ENCODE results near the gene ID4. TPM values are rescaled to one million over a fixed set of nuclear protein-coding genes. Genes with fewer than 3 reads are reported as not detected.

Gene ID4
- total and polyA plus RNA-seq, 2 of the 8 experiments (the other 6 are each of a cell fraction or from before 2014, with no cell fraction given): 2.0 to 8.3 TPM

- no peak overlapping the region for H3K4me2 ChIP-seq (ENCODE audit: insufficient read depth in 1 of 2, low read depth in 2 of 2, low read length in 2 of 2)
- H2BK5ac ChIP-seq (ENCODE audit: low read depth, low read length): no peak overlapping the region
- ChIA-PET POLR2A (ENCODE audit: partially characterized antibody) (no interaction called here), CTCF (ENCODE audit: partially characterized antibody) (interaction anchor here (0.6 to 1.7 kb wide), 8 partner anchors 13 to 870 kb away, joined by 3 to 6 read pairs (median 3); no protein-coding TSS in a partner anchor)
- no peaks in the 10 kb centered on the region for H4K20me1 ChIP-seq (replicated peaks in 1 of 2; ENCODE audit: control insufficient read depth in 1 of 2, insufficient read depth in 2 of 2, low read length in 2 of 2)
- H3K79me1 ChIP-seq (ENCODE audit: low read depth, low read length): no peaks in the 10 kb centered on the region
- H2BK120ac ChIP-seq (replicated peaks; ENCODE audit: low read depth, low read length): no peak overlapping the region
- no peak overlapping the region for H4K5ac ChIP-seq (ENCODE audit: insufficient read length, low read depth, low read length)
- no peak overlapping the region for H3K4ac ChIP-seq (replicated peaks; ENCODE audit: insufficient read length, low read depth, low read length)
- H2BK12ac ChIP-seq (ENCODE audit: low read depth, low read length): no peak overlapping the region
- no peaks in the 10 kb centered on the region for H3K36me3 ChIP-seq (ENCODE audit: control insufficient read depth in 2 of 4, insufficient read depth in 4 of 4, low read length in 3 of 4)
- H3K23me2 ChIP-seq (ENCODE audit: low read depth, low read length): peaks cover 2% of the 10 kb centered on the region; the same call in 1 of the 2 replicates
- no peaks in the 10 kb centered on the region for H3K9me3 ChIP-seq (ENCODE audit: insufficient read depth in 2 of 2, low read depth in 1 of 2, low read length in 1 of 2)
- no peaks in the 10 kb centered on the region for H3K27me3 ChIP-seq (replicated peaks in 1 of 4; ENCODE audit: control insufficient read depth in 3 of 4, extremely low read depth in 1 of 4, insufficient read depth in 3 of 4, low read length in 3 of 4)
- H2AK5ac ChIP-seq (ENCODE audit: low read depth, low read length): no peak overlapping the region
- H2AFZ ChIP-seq (ENCODE audit: low read length): no peak overlapping the region
- no peak overlapping the region for H3K27ac ChIP-seq (ENCODE audit: low read depth, low read length)
- no peak overlapping the region for H3K9ac ChIP-seq (replicated peaks in 1 of 4; ENCODE audit: extremely low read depth in 1 of 4, low read depth in 3 of 4, low read length in 3 of 4)
- H3K4me1 ChIP-seq (replicated peaks in 1 of 4; ENCODE audit: control insufficient read depth in 3 of 4, insufficient read depth in 4 of 4, low read length in 3 of 4): no peaks in the 10 kb centered on the region
- no peak overlapping the region for H3K14ac ChIP-seq (ENCODE audit: insufficient read length)
- H4K8ac ChIP-seq (ENCODE audit: extremely low read depth, insufficient read depth, low read length): no peak overlapping the region
- DNase-seq (ENCODE audit: low read depth in 1 of 2, low spot score in 2 of 2) (no peak), FAIRE-seq (no peak)
- H3K4me3 ChIP-seq (ENCODE audit: extremely low read depth in 1 of 4, insufficient read depth in 2 of 4, low read depth in 3 of 4, low read length in 4 of 4): no peak overlapping the region
- no peak overlapping the region for H3K56ac ChIP-seq (replicated peaks; ENCODE audit: insufficient read length, low read depth, low read length)
- no peak overlapping the region for H4K91ac ChIP-seq (replicated peaks; ENCODE audit: insufficient read length, low read length)
- no peak overlapping the region for H3K18ac ChIP-seq (ENCODE audit: extremely low read depth, low read length)
- H3K79me2 ChIP-seq (ENCODE audit: control insufficient read depth in 1 of 2, insufficient read depth in 2 of 2, low read length in 2 of 2): no peaks in the 10 kb centered on the region
- H2BK15ac ChIP-seq (ENCODE audit: low read length): no peak overlapping the region
- 87% methylated on average over 5 of the region's 5 CpGs; no CpG with 5 or more reads in 1 of the 2 experiments for WGBS, 2 experiments (ENCODE audit: extremely low coverage in 1 of 2, insufficient coverage in 1 of 2, insufficient read length in 1 of 2, insufficient replicate concordance in 2 of 2, low coverage in 1 of 2, low lambda C conversion rate in 2 of 2, missing lambda C conversion rate in 1 of 2)
- H2BK20ac ChIP-seq (ENCODE audit: low read length): no peak overlapping the region
- no peak overlapping the region for H3K23ac ChIP-seq (ENCODE audit: insufficient read length)
- TF ChIP-seq GTF2F1 (IDR thresholded peaks at IDR 0.05; ENCODE audit: borderline replicate concordance, low read depth, low read length) (no peak), CHD2 (IDR thresholded peaks at IDR 0.05; ENCODE audit: low read length) (no peak), POLR2AphosphoS5 (IDR thresholded peaks at IDR 0.05; ENCODE audit: low read depth, low read length) (no peak), RAD21 (IDR thresholded peaks at IDR 0.05 in 1 of 2, conservative IDR thresholded peaks at IDR 0.05 in 1 of 2; ENCODE audit: low read depth in 2 of 2, low read length in 2 of 2) (no peak), RXRA (IDR thresholded peaks at IDR 0.05; ENCODE audit: insufficient read depth, low read depth, low read length) (no peak), E2F6 (IDR thresholded peaks at IDR 0.05) (no peak), GABPA (IDR thresholded peaks at IDR 0.05; ENCODE audit: borderline replicate concordance, insufficient read depth, low read length) (no peak), POLR2A (IDR thresholded peaks at IDR 0.05; ENCODE audit: control extremely low read depth in 1 of 2, low read depth in 2 of 2, low read length in 2 of 2) (no peak)
These were observed 29.9 kb downstream of the ID4 start for GRCh38 chr6:19866985-19867627.

Measured in H1 (cell line).